DND-41 (cell line): ENCODE results near the gene CMTM7.

Source experiments
- EZH2 ChIP-seq: IDR thresholded peaks from 3 replicates; pipeline ENCODE4 v1.6.1; 2012; ENCODE audit warnings: borderline replicate concordance, low read depth, mild to moderate bottlenecking, moderate library complexity, low read length, inconsistent platforms; ENCODE audit not compliant: severe bottlenecking
- TF ChIP-seq, protein P1 (sequence below): IDR thresholded peaks from 2 replicates; pipeline ENCODE4 v1.5.1; 2012; ENCODE audit warnings: borderline replicate concordance, low read length, moderate library complexity, mild to moderate bottlenecking; ENCODE audit not compliant: poor library complexity, severe bottlenecking; ENCODE audit errors: extremely low read depth

DNA sequence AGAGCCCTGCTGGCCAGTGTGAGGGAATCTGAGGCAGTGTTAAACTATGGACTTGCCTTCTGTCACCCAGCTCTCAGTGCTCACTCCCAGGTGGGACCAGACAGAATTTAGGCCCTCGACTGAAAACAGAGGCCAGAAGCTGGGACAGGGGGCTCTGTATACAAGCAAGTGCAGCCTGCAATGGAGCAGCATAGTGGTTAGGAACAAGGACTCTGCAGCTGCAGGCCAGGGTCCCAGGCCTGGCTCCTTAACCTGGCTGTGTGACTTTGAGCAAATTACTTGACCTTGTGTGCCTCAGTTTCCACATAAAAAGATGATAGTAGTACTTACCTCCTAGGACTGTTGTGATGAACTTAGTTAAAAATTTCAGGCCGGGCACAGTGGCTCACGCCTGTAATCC lies 39.8 kb downstream of the CMTM7 start:
- no peak for TF ChIP-seq EZH2
- TF ChIP-seq, protein P1, sequence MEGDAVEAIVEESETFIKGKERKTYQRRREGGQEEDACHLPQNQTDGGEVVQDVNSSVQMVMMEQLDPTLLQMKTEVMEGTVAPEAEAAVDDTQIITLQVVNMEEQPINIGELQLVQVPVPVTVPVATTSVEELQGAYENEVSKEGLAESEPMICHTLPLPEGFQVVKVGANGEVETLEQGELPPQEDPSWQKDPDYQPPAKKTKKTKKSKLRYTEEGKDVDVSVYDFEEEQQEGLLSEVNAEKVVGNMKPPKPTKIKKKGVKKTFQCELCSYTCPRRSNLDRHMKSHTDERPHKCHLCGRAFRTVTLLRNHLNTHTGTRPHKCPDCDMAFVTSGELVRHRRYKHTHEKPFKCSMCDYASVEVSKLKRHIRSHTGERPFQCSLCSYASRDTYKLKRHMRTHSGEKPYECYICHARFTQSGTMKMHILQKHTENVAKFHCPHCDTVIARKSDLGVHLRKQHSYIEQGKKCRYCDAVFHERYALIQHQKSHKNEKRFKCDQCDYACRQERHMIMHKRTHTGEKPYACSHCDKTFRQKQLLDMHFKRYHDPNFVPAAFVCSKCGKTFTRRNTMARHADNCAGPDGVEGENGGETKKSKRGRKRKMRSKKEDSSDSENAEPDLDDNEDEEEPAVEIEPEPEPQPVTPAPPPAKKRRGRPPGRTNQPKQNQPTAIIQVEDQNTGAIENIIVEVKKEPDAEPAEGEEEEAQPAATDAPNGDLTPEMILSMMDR = no peak
